CD4-positive, alpha-beta T cell treated with Interleukin-6 at 100 ng/mL for 8 hours (primary cell): Measurements from ENCODE around the gene LTK.
"Not testable (repeated sequence)": the region's sequence is repeated elsewhere in the genome, so short reads cannot be mapped to it uniquely, and the experiment has no call there.

ENCODE experiments used
- DNase-seq: peaks from one replicate; pipeline ENCODE4 v3.0.0-alpha.2; 2020; ENCODE audit warnings: mixed read lengths, low spot score

Gene LTK

GRCh38 chr15:41474941-41475340 lies 38.7 kb downstream of the LTK start:
- no peak for DNase-seq

GRCh38 chr15:41474436-41474835 lies 39.2 kb downstream of the LTK start:
- DNase-seq: no peak

GRCh38 chr15:41473418-41473817 lies 40.2 kb downstream of the LTK start:
- DNase-seq: no peak

- not testable (repeated sequence) for DNase-seq
Measured at GRCh38 chr15:41469644-41470043, 44.0 kb downstream of the LTK start.

GRCh38 chr15:41466711-41467110 lies 46.9 kb downstream of the LTK start:
- DNase-seq: no peak

GRCh38 chr15:41465822-41466421 lies 47.7 kb downstream of the LTK start:
- peak; percentile 24 for DNase-seq

GRCh38 chr15:41464889-41465580 lies 48.6 kb downstream of the LTK start:
- DNase-seq: no peak

GRCh38 chr15:41462084-41462795 lies 51.4 kb downstream of the LTK start:
- DNase-seq: no peak
